ENCODE results near the gene NARS2. TPM values are rescaled to one million over a fixed set of nuclear protein-coding genes. Genes with fewer than 3 reads are reported as not detected.

The NARS2 gene
- total and polyA plus RNA-seq, 9 of the 15 experiments (the other 6 are each of a cell fraction or from before 2014, with no cell fraction given) = 26.8 to 48.0 (median 34.2) TPM

DNA sequence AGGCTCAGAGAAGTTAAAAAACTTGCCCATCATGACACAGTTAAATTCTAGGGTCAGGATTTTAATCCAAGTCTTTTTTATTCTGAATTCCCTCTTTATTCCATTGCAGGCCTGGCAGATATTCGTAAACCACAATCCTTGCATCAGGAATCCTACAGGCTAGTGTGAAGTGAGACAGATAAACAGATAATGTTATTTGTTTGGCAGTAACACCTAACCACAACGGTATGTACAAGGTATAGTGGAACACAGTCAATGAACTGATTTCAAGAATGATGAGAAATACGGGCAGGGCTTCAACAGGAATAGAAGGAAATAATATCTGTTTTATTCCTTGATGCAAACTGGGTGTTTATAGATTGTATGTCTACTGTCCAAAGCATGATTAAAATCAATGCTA, 32.0 kb upstream of the NARS2 start:
- no peaks in the 10 kb centered on the region for H3K79me2 ChIP-seq (ENCODE audit: control insufficient read depth, insufficient read depth, low read length)
- H3K36me3 ChIP-seq (ENCODE audit: control insufficient read depth, insufficient read depth, low read length) = no peaks in the 10 kb centered on the region
- H3K9me3 ChIP-seq (replicated peaks; ENCODE audit: control insufficient read depth, insufficient read depth, low read depth, low read length) = no peaks in the 10 kb centered on the region
- H3K4me1 ChIP-seq (replicated peaks in 1 of 2; ENCODE audit: control insufficient read depth in 2 of 2, insufficient read depth in 2 of 2, low read length in 2 of 2) = no peaks in the 10 kb centered on the region; a peak in 1 of 5 replicates
- no peaks in the 10 kb centered on the region for H3K9me1 ChIP-seq (ENCODE audit: control insufficient read depth, insufficient read depth, low read length)
- ChIA-PET CTCF (ENCODE audit: low intra/inter-chr PET ratio) (no interaction called here), POLR2A (interaction anchor here (0.7 to 1.1 kb wide), 3 partner anchors 21 to 32 kb away, joined by 3 to 4 read pairs (median 3); partner anchors contain the start of gene NARS2)
- H4K20me1 ChIP-seq (replicated peaks; ENCODE audit: control insufficient read depth, insufficient read depth, low read length) = no peaks in the 10 kb centered on the region
- intact Hi-C loops (cut with micrococcal nuclease) = no loop called here
- H3K9ac ChIP-seq (ENCODE audit: insufficient read depth in 1 of 2, low read depth in 2 of 2, low read length in 2 of 2) = no peak overlapping the region
- no peak overlapping the region for H3K4me3 ChIP-seq
- in situ Hi-C loops (cut with MboI) = no loop called here
- FAIRE-seq (no peak), DNase-seq (ENCODE audit: extremely low read depth in 1 of 4, low spot score in 3 of 4) (no peak), ATAC-seq (no peak)
- no peak overlapping the region for H3K4me2 ChIP-seq (ENCODE audit: insufficient read depth, low read length)
- no TSS peak for BruUV-seq (replicated peaks)
- H3K27ac ChIP-seq (ENCODE audit: extremely low read depth, low read depth, low read length) = no peak overlapping the region
- H2AFZ ChIP-seq (ENCODE audit: low read depth, low read length) = no peak overlapping the region
- 10% methylated on average over 3 of the region's 3 CpGs for whole genome bisulfite sequencing (ENCODE audit: insufficient coverage, low coverage, missing lambda C conversion rate)
- H3K27me3 ChIP-seq (ENCODE audit: control insufficient read depth in 2 of 2, insufficient read depth in 2 of 2, low read length in 2 of 2) = peaks cover 26% of the 10 kb centered on the region in 2 experiments; a peak in 4 of 5 replicates
- TF ChIP-seq STAT5B (CRISPR knock-in tag; IDR thresholded peaks at IDR 0.05) (no peak), FUS (optimal IDR thresholded peaks at IDR 0.05; ENCODE audit: low read depth, low read length) (no peak), ZC3H11A (IDR thresholded peaks at IDR 0.05; ENCODE audit: low read depth, low read length) (no peak), NRF1 (conservative IDR thresholded peaks at IDR 0.05 in 1 of 2, IDR thresholded peaks at IDR 0.05 in 1 of 2) (no peak), STAT5A (IDR thresholded peaks at IDR 0.05; ENCODE audit: borderline replicate concordance, low read length) (no peak), DPF2 (IDR thresholded peaks at IDR 0.05) (no peak)
- TF ChIP-seq, protein P1, sequence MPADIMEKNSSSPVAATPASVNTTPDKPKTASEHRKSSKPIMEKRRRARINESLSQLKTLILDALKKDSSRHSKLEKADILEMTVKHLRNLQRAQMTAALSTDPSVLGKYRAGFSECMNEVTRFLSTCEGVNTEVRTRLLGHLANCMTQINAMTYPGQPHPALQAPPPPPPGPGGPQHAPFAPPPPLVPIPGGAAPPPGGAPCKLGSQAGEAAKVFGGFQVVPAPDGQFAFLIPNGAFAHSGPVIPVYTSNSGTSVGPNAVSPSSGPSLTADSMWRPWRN (IDR thresholded peaks at IDR 0.05; ENCODE audit: low read depth) = no peak
- TF ChIP-seq, protein P2, sequence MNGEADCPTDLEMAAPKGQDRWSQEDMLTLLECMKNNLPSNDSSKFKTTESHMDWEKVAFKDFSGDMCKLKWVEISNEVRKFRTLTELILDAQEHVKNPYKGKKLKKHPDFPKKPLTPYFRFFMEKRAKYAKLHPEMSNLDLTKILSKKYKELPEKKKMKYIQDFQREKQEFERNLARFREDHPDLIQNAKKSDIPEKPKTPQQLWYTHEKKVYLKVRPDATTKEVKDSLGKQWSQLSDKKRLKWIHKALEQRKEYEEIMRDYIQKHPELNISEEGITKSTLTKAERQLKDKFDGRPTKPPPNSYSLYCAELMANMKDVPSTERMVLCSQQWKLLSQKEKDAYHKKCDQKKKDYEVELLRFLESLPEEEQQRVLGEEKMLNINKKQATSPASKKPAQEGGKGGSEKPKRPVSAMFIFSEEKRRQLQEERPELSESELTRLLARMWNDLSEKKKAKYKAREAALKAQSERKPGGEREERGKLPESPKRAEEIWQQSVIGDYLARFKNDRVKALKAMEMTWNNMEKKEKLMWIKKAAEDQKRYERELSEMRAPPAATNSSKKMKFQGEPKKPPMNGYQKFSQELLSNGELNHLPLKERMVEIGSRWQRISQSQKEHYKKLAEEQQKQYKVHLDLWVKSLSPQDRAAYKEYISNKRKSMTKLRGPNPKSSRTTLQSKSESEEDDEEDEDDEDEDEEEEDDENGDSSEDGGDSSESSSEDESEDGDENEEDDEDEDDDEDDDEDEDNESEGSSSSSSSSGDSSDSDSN (IDR thresholded peaks at IDR 0.05; ENCODE audit: borderline replicate concordance in 1 of 2, low read depth in 2 of 2, low read length in 2 of 2) = no peak

Measured in K562 (cell line).